Astrocyte (in vitro differentiated cells and primary cell): ENCODE results near the gene TMEM200B. TPM values are rescaled to one million over a fixed set of nuclear protein-coding genes. Genes with fewer than 3 reads are reported as not detected.
"Not testable (repeated sequence)": the region's sequence is repeated elsewhere in the genome, so short reads cannot be mapped to it uniquely, and the experiment has no call there.

Source experiments
- DNase-seq: peaks from one replicate; pipeline ENCODE4 v3.0.0-alpha.2; 2010; ENCODE audit warnings: low read depth
- FAIRE-seq: peaks from 2 replicates; lab custom pipeline; 2011; peaks lifted over from hg19 to GRCh38; lab: Jason Lieb, UNC
- H2AFZ ChIP-seq: 2 replicates; pipeline ENCODE4 v1.6.0; 2012; ENCODE audit warnings: low read depth, low read length, inconsistent platforms
- H3K27ac ChIP-seq: 2 replicates; pipeline ENCODE4 v1.5.1; 2011; ENCODE audit warnings: low read depth, low read length, inconsistent platforms
- H3K27me3 ChIP-seq: 2 replicates; pipeline ENCODE4 v1.6.0; 2011; ENCODE audit warnings: low read length, inconsistent platforms; ENCODE audit not compliant: insufficient read depth
- H3K36me3 ChIP-seq: 2 replicates; pipeline ENCODE4 v1.5.1; 2011; ENCODE audit warnings: low read length, inconsistent platforms; ENCODE audit not compliant: insufficient read depth
- H3K4me1 ChIP-seq: 2 replicates; pipeline ENCODE4 v1.5.1; 2011; ENCODE audit warnings: low read length, inconsistent platforms; ENCODE audit not compliant: insufficient read depth
- H3K4me2 ChIP-seq: 2 replicates; pipeline ENCODE4 v1.6.0; 2012; ENCODE audit warnings: low read length, inconsistent platforms
- H3K4me3 ChIP-seq: 2 replicates; pipeline ENCODE4 v1.5.1; 2011; ENCODE audit warnings: low read depth, mild to moderate bottlenecking, low read length, inconsistent platforms; ENCODE audit not compliant: insufficient read depth
- H3K79me2 ChIP-seq: 2 replicates; pipeline ENCODE4 v1.6.0; 2012; ENCODE audit warnings: mild to moderate bottlenecking, low read length, inconsistent platforms; ENCODE audit not compliant: insufficient read depth
- H3K9ac ChIP-seq: 2 replicates; pipeline ENCODE4 v1.6.0; 2012; ENCODE audit warnings: mild to moderate bottlenecking, low read length, inconsistent platforms
- H3K9me3 ChIP-seq: 2 replicates; pipeline ENCODE4 v1.5.1; 2012; ENCODE audit warnings: low read depth, mild to moderate bottlenecking, low read length, inconsistent platforms; ENCODE audit not compliant: insufficient read depth
- H4K20me1 ChIP-seq: 2 replicates; pipeline ENCODE4 v1.6.0; 2012; ENCODE audit warnings: low read length, inconsistent platforms; ENCODE audit not compliant: insufficient read depth
- H3K27ac Mint-ChIP-seq: one replicate; pipeline ENCODE4 v1.8.0; 2021; ENCODE audit warnings: mild to moderate bottlenecking, mixed read lengths; ENCODE audit not compliant: unreplicated experiment
- H3K27me3 Mint-ChIP-seq: one replicate; pipeline ENCODE4 v1.8.0; 2021; ENCODE audit warnings: low read depth, mixed read lengths; ENCODE audit not compliant: unreplicated experiment
- H3K36me3 Mint-ChIP-seq: one replicate; pipeline ENCODE4 v1.8.0; 2021; ENCODE audit warnings: low read depth, mixed read lengths; ENCODE audit not compliant: unreplicated experiment
- H3K4me1 Mint-ChIP-seq: one replicate; pipeline ENCODE4 v1.8.0; 2021; ENCODE audit warnings: low read depth, mixed read lengths; ENCODE audit not compliant: unreplicated experiment
- H3K4me3 Mint-ChIP-seq: one replicate; pipeline ENCODE4 v1.8.0; 2021; ENCODE audit warnings: mild to moderate bottlenecking, moderate library complexity, mixed read lengths; ENCODE audit not compliant: unreplicated experiment
- H3K9me3 Mint-ChIP-seq: one replicate; pipeline ENCODE4 v1.8.0; 2021; ENCODE audit warnings: mild to moderate bottlenecking, mixed read lengths; ENCODE audit not compliant: unreplicated experiment
- EZH2 ChIP-seq: IDR thresholded peaks from 2 replicates; pipeline ENCODE4 v1.6.1; 2012; ENCODE audit warnings: mild to moderate bottlenecking, low read length, inconsistent platforms; ENCODE audit not compliant: insufficient read depth
- total RNA-seq: library from RNA; stranded (reverse); gene quantifications from 2 replicates; pipeline ENCODE4 v1.2.1, GENCODE V29; 2021
- TF ChIP-seq, protein P1 (sequence below): IDR thresholded peaks from 2 replicates; pipeline ENCODE4 v1.5.1; 2011; ENCODE audit warnings: low read depth, mild to moderate bottlenecking, inconsistent platforms, low read length, moderate library complexity; ENCODE audit not compliant: insufficient read depth

TMEM200B gene
- total RNA-seq, 1 donor from 2014 or later, result 3.6 TPM

DNA sequence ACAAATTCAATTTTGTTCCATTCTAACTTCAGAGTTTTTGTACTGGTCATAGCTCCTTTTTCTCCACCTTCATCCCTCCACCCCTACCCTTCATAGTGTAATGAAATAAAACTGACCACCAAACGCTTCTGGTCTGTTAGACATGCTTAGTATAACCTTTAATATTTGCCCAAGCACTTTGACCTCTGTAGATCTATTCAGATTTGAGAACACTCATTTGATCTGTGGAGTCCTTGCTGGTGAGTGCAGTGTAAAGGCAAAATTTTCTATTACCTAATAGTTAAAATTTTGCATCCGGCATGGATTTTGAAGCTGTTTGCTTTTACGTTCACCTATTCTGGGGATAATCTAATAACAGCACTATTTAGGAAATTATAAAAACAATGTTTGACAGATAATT, 41.2 kb downstream of the TMEM200B start:
- Histone ChIP-seq H4K20me1 (no peaks in the 10 kb centered on the region), H2AFZ (no peak overlapping the region), H3K4me3 (no peak overlapping the region), H3K4me2 (no peak overlapping the region), H3K27me3 (no peaks in the 10 kb centered on the region), H3K36me3 (no peaks in the 10 kb centered on the region), H3K27ac (no peak overlapping the region), H3K79me2 (no peaks in the 10 kb centered on the region), H3K4me1 (no peaks in the 10 kb centered on the region), H3K9me3 (no peaks in the 10 kb centered on the region), H3K9ac (no peak overlapping the region)
- DNase-seq (no peak), FAIRE-seq (no peak)
- Mint-ChIP-seq H3K27ac (no peak overlapping the region), H3K36me3 (no peaks in the 10 kb centered on the region), H3K4me3 (no peak overlapping the region), H3K4me1 (no peaks in the 10 kb centered on the region), H3K9me3 (no peaks in the 10 kb centered on the region), H3K27me3 (no peaks in the 10 kb centered on the region)
- TF ChIP-seq, protein P1, sequence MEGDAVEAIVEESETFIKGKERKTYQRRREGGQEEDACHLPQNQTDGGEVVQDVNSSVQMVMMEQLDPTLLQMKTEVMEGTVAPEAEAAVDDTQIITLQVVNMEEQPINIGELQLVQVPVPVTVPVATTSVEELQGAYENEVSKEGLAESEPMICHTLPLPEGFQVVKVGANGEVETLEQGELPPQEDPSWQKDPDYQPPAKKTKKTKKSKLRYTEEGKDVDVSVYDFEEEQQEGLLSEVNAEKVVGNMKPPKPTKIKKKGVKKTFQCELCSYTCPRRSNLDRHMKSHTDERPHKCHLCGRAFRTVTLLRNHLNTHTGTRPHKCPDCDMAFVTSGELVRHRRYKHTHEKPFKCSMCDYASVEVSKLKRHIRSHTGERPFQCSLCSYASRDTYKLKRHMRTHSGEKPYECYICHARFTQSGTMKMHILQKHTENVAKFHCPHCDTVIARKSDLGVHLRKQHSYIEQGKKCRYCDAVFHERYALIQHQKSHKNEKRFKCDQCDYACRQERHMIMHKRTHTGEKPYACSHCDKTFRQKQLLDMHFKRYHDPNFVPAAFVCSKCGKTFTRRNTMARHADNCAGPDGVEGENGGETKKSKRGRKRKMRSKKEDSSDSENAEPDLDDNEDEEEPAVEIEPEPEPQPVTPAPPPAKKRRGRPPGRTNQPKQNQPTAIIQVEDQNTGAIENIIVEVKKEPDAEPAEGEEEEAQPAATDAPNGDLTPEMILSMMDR, result no peak
- no peak for TF ChIP-seq EZH2

- Mint-ChIP-seq H3K4me3 (no peak overlapping the region), H3K4me1 (no peaks in the 10 kb centered on the region), H3K9me3 (no peaks in the 10 kb centered on the region), H3K27me3 (no peaks in the 10 kb centered on the region), H3K27ac (no peak overlapping the region), H3K36me3 (no peaks in the 10 kb centered on the region)
- TF ChIP-seq, protein P1, result no peak
- no peaks in the 10 kb centered on the region for H3K9me3 ChIP-seq
- H3K36me3 ChIP-seq, result no peaks in the 10 kb centered on the region
- no peaks in the 10 kb centered on the region for H3K79me2 ChIP-seq
- no peak overlapping the region for H3K9ac ChIP-seq
- no peaks in the 10 kb centered on the region for H3K4me1 ChIP-seq
- no peak for DNase-seq
- no peaks in the 10 kb centered on the region for H3K27me3 ChIP-seq
- no peak overlapping the region for H3K27ac ChIP-seq
- no peak overlapping the region for H3K4me2 ChIP-seq
- H2AFZ ChIP-seq, result no peak overlapping the region
- H3K4me3 ChIP-seq, result no peak overlapping the region
- no peak for FAIRE-seq
- H4K20me1 ChIP-seq, result no peaks in the 10 kb centered on the region
Observed at GRCh38 chr1:29081201-29081600, 42.5 kb downstream of the TMEM200B start.

- H4K20me1 ChIP-seq, H3K4me3 ChIP-seq, H3K4me1 ChIP-seq, H3K9ac ChIP-seq, H3K27me3 ChIP-seq, H3K79me2 ChIP-seq, DNase-seq, H3K27ac ChIP-seq, H3K4me1 Mint-ChIP-seq, H3K9me3 ChIP-seq, H3K4me3 Mint-ChIP-seq, H3K36me3 Mint-ChIP-seq, H3K9me3 Mint-ChIP-seq, H3K4me2 ChIP-seq, H3K36me3 ChIP-seq, FAIRE-seq, H3K27ac Mint-ChIP-seq, H3K27me3 Mint-ChIP-seq, H2AFZ ChIP-seq: not testable (repeated sequence)
Observed at GRCh38 chr1:29079916-29080629, 43.6 kb downstream of the TMEM200B start.
